Right forelimb (tissue), 1 donor: Measurements from ENCODE around the gene ELP5.
"Not testable (repeated sequence)": the region's sequence is repeated elsewhere in the genome, so short reads cannot be mapped to it uniquely, and the experiment has no call there.

Experiments used
- DNase-seq: peaks from one replicate; pipeline ENCODE4 v3.0.0-alpha.2; 2018

Gene ELP5

GRCh38 chr17:7237266-7237760 lies 14.7 kb upstream of the ELP5 start:
- no peak for DNase-seq

GRCh38 chr17:7237761-7238419 lies 14.1 kb upstream of the ELP5 start:
- DNase-seq, result peak; percentile 85

DNA sequence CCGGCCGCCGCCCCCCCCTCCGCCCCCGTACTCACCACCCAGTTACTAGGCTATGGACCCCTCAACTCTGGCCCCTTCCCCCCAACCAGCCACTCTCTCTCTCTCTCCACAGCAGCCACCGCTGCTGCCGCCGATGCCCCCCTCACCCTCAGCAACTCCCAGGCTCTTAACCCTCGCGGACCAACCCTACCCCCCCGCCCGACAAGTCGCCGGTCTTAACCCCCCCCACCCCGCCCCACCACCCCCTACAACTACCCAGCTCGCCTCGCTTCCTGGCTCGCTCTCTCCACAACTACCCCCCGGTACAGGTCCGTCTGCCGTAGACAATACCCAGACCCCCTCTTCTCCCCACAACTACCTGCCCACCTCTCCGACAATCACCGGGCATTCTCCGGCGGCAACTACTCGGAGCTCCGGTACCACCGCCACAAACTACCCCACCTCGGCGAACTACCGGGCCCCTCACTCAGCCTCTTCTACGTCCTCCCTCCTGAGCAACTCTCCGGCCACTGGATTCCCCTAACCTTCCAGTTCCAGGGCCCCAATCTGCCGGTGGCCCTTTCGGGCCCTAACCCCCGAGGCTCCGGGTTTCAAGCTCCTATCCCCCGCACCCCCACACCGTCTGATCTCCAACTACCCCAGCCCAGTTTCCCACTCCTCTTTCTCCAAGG lies 13.5 kb upstream of the ELP5 start:
- peak; percentile 66 for DNase-seq

GRCh38 chr17:7239091-7240027 lies 12.7 kb upstream of the ELP5 start, which contains the start of gene PHF23:
Gene PHF23, minus strand, starts transcription at chr17:7239457. Its CDS starts 178 bp downstream, at chr17:7239279.
- peak; percentile 99 for DNase-seq

DNA sequence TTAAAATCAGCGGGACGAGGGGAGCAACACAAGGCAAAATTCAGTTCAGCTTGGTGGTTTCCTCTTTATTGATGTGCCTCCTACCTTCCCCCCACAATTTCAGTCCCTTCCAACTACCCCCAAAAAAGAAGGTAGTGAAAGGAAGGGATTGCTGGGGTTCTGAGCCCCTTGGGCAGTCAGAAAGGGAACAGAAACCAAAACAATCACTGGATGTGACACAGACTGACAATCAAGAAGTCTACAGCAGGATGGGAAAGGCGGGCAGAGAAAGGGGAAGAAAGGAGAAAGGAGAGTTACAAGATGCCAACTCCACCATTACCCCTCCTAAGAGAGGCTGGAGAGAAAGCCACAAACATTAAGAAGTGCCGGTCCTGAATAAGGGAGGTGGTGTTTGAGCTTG lies 11.6 kb upstream of the ELP5 start:
- DNase-seq, result no peak

DNA sequence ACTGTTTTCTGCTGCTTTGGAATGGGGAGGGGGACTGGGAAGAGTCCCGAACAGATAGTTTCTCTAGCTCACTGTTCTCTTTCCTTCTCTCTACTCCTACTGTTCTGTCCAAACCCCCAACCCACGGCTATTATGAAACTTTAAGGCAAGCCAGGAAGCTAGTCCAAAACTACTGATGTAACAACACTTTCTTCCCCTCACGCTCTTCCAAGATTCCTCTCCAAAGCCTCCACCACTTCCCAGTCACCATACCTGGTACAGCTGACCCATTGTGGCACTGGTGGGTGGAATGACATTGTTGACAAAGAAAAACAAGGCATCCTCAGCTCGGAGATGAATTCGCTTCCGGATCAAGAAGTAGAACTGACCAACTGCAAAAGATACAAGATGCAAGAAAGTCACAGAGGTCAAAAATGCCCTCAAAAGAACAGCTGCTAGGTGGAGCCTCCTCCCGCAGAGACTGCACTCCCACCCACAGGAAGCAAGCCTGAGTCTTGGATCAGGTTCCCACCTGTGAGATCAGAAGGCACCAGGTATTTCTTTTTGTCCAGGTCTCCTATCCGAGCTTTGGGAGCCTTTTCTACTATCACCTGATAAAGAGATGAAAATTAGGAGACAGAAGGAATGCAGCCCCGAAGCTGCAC lies 10.8 kb upstream of the ELP5 start:
- no peak for DNase-seq

GRCh38 chr17:7241783-7242716 lies 10.0 kb upstream of the ELP5 start, which contains the start of gene GABARAP:
Gene GABARAP, minus strand, starts transcription at chr17:7242449. Its CDS starts 119 bp downstream, at chr17:7242330.
- DNase-seq, result peak; percentile 99

GRCh38 chr17:7242717-7243452 lies 9.1 kb upstream of the ELP5 start:
- peak; percentile 98 for DNase-seq

DNA sequence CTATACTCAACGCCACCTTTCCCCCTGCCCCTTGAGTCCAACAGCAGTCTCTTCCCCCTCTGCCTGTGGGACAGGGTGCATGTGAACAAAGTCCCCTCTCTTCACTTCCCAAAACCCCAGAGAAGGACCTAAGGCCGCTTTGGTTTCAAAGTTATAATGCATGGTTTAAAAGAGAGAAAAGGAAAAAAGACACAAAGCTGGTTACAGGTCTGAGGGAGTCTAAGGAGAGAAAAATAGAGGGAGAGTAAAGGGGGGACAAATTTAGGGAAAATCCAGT lies 8.6 kb upstream of the ELP5 start:
- DNase-seq, result no peak

DNA sequence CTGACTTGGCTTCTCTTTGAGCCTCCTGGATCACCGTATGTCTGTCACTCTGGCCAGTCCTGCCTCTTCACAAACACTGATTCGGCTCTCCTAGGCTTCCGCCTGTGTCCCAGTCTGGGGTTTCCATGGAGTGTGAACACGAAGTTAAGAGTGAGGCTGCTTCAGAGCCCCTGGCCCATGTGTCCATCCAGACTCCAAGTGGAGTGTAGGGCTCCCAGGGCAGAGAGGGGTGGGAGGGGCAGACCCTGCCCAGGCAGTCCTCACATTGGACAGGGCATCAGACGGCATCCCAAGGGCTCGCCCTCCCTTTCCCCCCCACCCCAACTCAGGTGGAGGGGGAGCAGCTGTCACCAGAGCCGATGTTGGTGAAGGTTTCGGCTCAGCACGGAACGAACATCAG lies 8.2 kb upstream of the ELP5 start:
- not testable (repeated sequence) for DNase-seq

GRCh38 chr17:7246779-7247178 lies 5.2 kb upstream of the ELP5 start:
- no peak for DNase-seq

DNA sequence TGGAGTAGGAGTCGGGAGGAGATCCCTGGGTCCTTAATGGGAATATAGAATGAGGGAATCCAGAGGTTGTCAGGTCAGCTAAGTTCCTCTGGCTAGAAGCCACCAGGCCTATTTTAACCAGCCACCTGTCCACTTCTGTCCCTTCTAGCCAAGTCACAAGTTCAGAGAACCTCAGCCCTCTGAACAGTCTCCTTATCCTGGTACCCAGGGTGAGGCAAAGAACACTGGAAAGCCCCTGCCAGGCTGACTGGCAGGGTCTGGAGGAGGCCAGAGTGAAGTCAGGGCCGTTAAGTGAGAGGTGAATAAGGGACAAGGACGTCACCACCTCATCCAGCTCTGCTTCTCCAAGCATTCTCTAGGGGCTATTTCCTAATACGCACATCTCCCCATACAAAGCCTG lies 3.2 kb upstream of the ELP5 start:
- DNase-seq, result no peak

- no peak for DNase-seq
Observed at GRCh38 chr17:7249214-7249613, 2.8 kb upstream of the ELP5 start.

- no peak for DNase-seq
Observed at GRCh38 chr17:7249830-7250229, 2.2 kb upstream of the ELP5 start.

DNA sequence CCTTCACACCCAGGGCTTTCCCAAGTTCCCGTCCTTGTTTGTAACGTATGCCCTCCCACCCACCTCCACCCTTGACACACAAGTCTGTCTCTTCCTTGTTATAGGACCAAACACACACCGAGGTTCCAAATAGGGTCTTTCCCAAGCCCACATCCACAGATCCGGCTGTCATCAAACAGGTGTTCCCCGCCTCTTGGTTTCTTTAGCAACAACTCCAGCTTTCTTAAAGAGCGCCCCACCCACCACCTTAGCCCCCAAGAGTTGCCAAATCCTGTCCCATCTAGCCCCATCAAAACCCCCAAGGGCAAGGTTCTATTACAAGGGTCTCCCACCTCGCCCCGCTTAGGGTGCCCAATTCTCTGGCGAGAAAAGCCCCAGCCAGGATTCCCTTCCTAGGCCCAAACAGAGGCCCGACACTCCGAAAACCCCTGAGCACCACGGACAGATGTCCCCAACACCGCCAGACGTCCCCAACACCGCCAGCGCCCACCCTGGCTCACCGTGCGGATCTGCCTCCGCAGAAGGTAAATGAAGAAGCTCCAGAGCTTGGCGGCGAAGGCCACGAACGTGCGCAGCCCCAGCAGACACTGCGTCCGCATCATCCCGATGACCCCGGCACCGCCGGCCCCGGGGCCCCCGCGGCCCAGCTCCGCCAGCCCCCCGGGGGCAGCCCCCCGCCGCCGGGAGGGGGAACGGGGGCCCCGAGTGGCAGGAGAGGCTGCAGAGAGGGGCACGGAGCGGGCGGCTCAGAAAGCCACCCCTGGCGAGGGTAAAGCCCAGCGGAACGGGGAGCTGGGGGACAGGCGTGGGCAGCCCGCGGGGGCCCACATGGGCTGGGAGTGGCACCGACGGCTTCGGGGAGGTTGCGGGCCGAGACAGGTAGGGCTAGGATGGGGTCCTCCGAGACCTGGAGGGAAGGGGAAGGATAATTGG lies 1.1 kb upstream of the ELP5 start:
- DNase-seq, result no peak

GRCh38 chr17:7251661-7252175 lies 297 bp upstream of the ELP5 start, which contains the start of gene CTDNEP1:
Gene CTDNEP1, minus strand, starts transcription at chr17:7251734. Its CDS starts 438 bp downstream, at chr17:7251296.
- no peak for DNase-seq

GRCh38 chr17:7253082-7253481 lies 1.1 kb downstream of the ELP5 start:
- DNase-seq, result no peak

DNA sequence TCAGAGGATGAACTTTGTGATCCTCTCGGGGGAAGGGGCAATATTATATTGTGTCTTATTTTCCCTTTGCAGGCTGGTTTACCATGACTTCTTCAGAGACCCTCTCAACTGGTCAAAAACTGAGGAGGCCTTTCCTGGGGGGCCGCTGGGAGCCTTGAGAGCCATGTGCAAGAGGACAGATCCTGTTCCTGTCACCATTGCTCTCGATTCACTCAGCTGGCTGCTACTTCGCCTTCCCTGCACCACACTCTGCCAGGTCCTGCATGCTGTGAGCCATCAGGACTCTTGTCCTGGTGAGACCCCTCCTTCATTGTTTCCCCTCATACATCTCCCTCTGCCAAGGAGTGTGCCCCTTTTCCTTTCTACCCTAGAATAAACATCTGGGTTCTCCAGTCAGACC lies 2.5 kb downstream of the ELP5 start:
- DNase-seq, result no peak

GRCh38 chr17:7256766-7257456 lies 4.9 kb downstream of the ELP5 start:
- DNase-seq, result no peak
